GM19468 (cell line): Measurements from ENCODE around the gene ZDHHC11B.
"Not testable (repeated sequence)": the region's sequence is repeated elsewhere in the genome, so short reads cannot be mapped to it uniquely, and the experiment has no call there.

Experiments used
- ATAC-seq: cut with Tn5 transposase; IDR thresholded peaks from one replicate; pipeline ENCODE4 v1.9.1; 2021; ENCODE audit warnings: mild to moderate bottlenecking, moderate library complexity, moderate number of reproducible peaks; ENCODE audit not compliant: unreplicated experiment; ENCODE audit errors: extremely low read depth

Gene ZDHHC11B

GRCh38 chr5:727087-727486, 57.4 kb downstream of the ZDHHC11B start:
- ATAC-seq, result not testable (repeated sequence)

GRCh38 chr5:723865-724264, 60.7 kb downstream of the ZDHHC11B start:
- not testable (repeated sequence) for ATAC-seq

GRCh38 chr5:723309-723708, 61.2 kb downstream of the ZDHHC11B start:
- ATAC-seq, result not testable (repeated sequence)

GRCh38 chr5:719379-719778, 65.2 kb downstream of the ZDHHC11B start:
- ATAC-seq, result not testable (repeated sequence)

- ATAC-seq, result no peak
Observed at GRCh38 chr5:717143-717542, 67.4 kb downstream of the ZDHHC11B start.

GRCh38 chr5:716740-717139, 67.8 kb downstream of the ZDHHC11B start:
- not testable (repeated sequence) for ATAC-seq

- ATAC-seq, result not testable (repeated sequence)
Observed at GRCh38 chr5:715636-716035, 68.9 kb downstream of the ZDHHC11B start.

- ATAC-seq, result not testable (repeated sequence)
Observed at GRCh38 chr5:714215-715118, 70.1 kb downstream of the ZDHHC11B start.

- not testable (repeated sequence) for ATAC-seq
Observed at GRCh38 chr5:713686-714085, 70.8 kb downstream of the ZDHHC11B start.

GRCh38 chr5:708848-709517, 75.5 kb downstream of the ZDHHC11B start:
- not testable (repeated sequence) for ATAC-seq

GRCh38 chr5:708374-708773, 76.2 kb downstream of the ZDHHC11B start:
- ATAC-seq, result not testable (repeated sequence)

GRCh38 chr5:706127-706526, 78.4 kb downstream of the ZDHHC11B start:
- ATAC-seq, result not testable (repeated sequence)

- ATAC-seq, result not testable (repeated sequence)
Observed at GRCh38 chr5:696753-697702, 87.5 kb downstream of the ZDHHC11B start.

GRCh38 chr5:696191-696590, 88.3 kb downstream of the ZDHHC11B start:
- not testable (repeated sequence) for ATAC-seq

GRCh38 chr5:695475-695874, 89.1 kb downstream of the ZDHHC11B start:
- ATAC-seq, result not testable (repeated sequence)

- not testable (repeated sequence) for ATAC-seq
Observed at GRCh38 chr5:694042-694431, 90.5 kb downstream of the ZDHHC11B start.

GRCh38 chr5:693271-694041, 91.1 kb downstream of the ZDHHC11B start, which contains the start of gene TPPP:
Gene TPPP, minus strand, starts transcription at chr5:693352. Its CDS starts 15,292 bp downstream, at chr5:678060.
- ATAC-seq, result not testable (repeated sequence)

GRCh38 chr5:692529-693041, 91.9 kb downstream of the ZDHHC11B start:
- ATAC-seq, result not testable (repeated sequence)
